ENCODE measurements around the gene PLCE1. TPM values are rescaled to one million over a fixed set of nuclear protein-coding genes. Genes with fewer than 3 reads are reported as not detected.

The PLCE1 gene
- total and polyA plus RNA-seq, 2 of the 8 experiments (the other 6 are each of a cell fraction or from before 2014, with no cell fraction given) = 0.05 to 0.06 TPM

GRCh38 chr10:93973748-93974445 is 19.8 kb upstream of the PLCE1 start (continued):
- TF ChIP-seq, protein P1, sequence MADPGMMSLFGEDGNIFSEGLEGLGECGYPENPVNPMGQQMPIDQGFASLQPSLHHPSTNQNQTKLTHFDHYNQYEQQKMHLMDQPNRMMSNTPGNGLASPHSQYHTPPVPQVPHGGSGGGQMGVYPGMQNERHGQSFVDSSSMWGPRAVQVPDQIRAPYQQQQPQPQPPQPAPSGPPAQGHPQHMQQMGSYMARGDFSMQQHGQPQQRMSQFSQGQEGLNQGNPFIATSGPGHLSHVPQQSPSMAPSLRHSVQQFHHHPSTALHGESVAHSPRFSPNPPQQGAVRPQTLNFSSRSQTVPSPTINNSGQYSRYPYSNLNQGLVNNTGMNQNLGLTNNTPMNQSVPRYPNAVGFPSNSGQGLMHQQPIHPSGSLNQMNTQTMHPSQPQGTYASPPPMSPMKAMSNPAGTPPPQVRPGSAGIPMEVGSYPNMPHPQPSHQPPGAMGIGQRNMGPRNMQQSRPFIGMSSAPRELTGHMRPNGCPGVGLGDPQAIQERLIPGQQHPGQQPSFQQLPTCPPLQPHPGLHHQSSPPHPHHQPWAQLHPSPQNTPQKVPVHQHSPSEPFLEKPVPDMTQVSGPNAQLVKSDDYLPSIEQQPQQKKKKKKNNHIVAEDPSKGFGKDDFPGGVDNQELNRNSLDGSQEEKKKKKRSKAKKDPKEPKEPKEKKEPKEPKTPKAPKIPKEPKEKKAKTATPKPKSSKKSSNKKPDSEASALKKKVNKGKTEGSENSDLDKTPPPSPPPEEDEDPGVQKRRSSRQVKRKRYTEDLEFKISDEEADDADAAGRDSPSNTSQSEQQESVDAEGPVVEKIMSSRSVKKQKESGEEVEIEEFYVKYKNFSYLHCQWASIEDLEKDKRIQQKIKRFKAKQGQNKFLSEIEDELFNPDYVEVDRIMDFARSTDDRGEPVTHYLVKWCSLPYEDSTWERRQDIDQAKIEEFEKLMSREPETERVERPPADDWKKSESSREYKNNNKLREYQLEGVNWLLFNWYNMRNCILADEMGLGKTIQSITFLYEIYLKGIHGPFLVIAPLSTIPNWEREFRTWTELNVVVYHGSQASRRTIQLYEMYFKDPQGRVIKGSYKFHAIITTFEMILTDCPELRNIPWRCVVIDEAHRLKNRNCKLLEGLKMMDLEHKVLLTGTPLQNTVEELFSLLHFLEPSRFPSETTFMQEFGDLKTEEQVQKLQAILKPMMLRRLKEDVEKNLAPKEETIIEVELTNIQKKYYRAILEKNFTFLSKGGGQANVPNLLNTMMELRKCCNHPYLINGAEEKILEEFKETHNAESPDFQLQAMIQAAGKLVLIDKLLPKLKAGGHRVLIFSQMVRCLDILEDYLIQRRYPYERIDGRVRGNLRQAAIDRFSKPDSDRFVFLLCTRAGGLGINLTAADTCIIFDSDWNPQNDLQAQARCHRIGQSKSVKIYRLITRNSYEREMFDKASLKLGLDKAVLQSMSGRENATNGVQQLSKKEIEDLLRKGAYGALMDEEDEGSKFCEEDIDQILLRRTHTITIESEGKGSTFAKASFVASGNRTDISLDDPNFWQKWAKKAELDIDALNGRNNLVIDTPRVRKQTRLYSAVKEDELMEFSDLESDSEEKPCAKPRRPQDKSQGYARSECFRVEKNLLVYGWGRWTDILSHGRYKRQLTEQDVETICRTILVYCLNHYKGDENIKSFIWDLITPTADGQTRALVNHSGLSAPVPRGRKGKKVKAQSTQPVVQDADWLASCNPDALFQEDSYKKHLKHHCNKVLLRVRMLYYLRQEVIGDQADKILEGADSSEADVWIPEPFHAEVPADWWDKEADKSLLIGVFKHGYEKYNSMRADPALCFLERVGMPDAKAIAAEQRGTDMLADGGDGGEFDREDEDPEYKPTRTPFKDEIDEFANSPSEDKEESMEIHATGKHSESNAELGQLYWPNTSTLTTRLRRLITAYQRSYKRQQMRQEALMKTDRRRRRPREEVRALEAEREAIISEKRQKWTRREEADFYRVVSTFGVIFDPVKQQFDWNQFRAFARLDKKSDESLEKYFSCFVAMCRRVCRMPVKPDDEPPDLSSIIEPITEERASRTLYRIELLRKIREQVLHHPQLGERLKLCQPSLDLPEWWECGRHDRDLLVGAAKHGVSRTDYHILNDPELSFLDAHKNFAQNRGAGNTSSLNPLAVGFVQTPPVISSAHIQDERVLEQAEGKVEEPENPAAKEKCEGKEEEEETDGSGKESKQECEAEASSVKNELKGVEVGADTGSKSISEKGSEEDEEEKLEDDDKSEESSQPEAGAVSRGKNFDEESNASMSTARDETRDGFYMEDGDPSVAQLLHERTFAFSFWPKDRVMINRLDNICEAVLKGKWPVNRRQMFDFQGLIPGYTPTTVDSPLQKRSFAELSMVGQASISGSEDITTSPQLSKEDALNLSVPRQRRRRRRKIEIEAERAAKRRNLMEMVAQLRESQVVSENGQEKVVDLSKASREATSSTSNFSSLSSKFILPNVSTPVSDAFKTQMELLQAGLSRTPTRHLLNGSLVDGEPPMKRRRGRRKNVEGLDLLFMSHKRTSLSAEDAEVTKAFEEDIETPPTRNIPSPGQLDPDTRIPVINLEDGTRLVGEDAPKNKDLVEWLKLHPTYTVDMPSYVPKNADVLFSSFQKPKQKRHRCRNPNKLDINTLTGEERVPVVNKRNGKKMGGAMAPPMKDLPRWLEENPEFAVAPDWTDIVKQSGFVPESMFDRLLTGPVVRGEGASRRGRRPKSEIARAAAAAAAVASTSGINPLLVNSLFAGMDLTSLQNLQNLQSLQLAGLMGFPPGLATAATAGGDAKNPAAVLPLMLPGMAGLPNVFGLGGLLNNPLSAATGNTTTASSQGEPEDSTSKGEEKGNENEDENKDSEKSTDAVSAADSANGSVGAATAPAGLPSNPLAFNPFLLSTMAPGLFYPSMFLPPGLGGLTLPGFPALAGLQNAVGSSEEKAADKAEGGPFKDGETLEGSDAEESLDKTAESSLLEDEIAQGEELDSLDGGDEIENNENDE (IDR thresholded peaks at IDR 0.05; ENCODE audit: insufficient replicate concordance, low read length) = no peak

Data from H1 (cell line).